A549 treated with AZD2906 at 1 μM for 4 hours (cell line): ENCODE results near the gene LCN15. TPM values are rescaled to one million over a fixed set of nuclear protein-coding genes. Genes with fewer than 3 reads are reported as not detected.

Experiments used
- total RNA-seq: library from RNA; stranded (reverse); fragments of 200-300 nt; extraction: Qiagen RNA extraction; gene quantifications from 5 replicates; pipeline ENCODE4 v1.2.3, GENCODE V29; 2022

The LCN15 gene
- 0.05 to 0.09 TPM (median 0.09 TPM) in 3 of 5 replicates, not detected in the others for total RNA-seq

GRCh38 chr9:136764301-136764891 is at the start of gene LCN15:
Gene LCN15 (minus strand): TSS chr9:136764518. CDS start chr9:136764488, 30 bp downstream.

GRCh38 chr9:136807281-136808074 is 43.2 kb upstream of the LCN15 start, which contains the start of gene RABL6:
Gene RABL6 (plus strand): TSS chr9:136807948. CDS start chr9:136808197, 249 bp downstream.

DNA sequence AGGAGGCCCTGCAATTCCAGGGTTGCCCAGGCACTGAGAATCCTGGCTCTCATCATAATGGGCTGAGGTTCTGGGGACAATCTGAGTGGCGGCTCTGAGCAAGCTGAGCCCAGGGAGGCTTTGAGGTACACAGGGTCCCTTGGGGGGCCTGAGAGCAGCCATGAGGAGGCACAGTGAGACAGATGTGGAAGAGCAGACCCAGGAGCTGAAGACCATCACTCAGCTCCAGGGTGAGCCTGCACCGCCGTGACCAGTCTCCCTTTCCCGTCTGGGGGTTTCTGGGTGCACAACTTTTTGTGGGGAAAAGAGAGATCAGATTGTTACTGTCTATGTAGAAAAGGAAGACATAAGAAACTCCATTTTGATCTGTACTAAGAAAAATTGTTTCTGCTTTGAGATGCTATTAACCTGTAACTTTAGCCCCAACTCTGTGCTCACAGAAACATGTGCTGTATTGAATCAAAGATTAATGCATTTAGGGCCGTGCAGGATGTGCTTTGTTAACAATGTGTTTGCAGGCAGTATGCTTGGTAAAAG is 32.0 kb upstream of the LCN15 start, which contains the start of gene CCDC183:
Gene CCDC183 (plus strand): TSS at position 101 of the 537 bp plus-strand sequence. CDS start 60 bp downstream, at position 161.

DNA sequence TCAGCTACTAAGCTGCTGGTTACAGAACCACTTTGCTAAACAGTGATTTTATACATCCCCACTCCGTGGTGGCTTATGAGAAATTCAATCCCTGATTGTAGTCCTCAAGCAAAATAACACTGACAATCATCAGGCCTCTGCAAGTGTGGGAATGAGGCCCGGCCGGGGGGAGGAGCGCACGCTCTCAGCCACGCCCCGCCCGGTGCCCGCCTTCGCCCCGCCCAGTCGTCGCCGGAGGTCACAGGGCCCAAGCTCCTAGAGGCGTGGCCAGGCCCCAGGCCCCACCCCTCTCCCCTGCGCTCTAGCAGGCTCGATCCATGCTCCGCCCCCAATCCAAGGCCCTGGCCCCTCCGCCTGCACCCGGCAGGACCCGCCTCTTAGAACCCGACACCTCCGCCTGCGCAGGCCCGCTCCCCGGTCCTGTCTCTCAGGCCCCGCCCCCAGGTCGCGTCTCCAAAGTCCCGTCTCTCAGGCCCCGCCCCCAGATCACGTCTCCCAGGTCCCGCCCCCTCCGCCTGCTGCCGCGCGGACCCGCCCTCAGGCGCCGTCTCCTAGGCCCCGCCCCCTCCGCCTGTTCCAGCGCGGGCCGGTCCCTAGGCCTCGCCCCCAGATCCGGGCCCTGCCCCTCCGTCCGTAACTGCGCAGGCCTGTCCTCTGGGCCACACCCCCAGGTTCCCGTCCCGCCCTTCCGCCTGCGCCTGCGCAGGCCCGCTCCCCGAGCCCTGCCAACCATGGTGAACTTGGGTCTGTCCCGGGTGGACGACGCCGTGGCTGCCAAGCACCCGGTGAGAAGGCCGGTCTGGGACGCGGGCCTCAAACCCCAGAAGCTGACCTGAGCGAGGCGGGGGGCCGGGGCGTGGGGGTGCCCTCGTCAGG is 26.6 kb upstream of the LCN15 start, which contains the start of gene TMEM141:
Gene TMEM141 (plus strand): TSS at position 705 of the 876 bp plus-strand sequence. CDS start 27 bp downstream, at position 732.

GRCh38 chr9:136748201-136748600 is 16.1 kb downstream of the LCN15 start, which contains the start of gene LCN6:
Gene LCN6 (minus strand): TSS chr9:136748525. CDS start chr9:136748483, 42 bp downstream.

DNA sequence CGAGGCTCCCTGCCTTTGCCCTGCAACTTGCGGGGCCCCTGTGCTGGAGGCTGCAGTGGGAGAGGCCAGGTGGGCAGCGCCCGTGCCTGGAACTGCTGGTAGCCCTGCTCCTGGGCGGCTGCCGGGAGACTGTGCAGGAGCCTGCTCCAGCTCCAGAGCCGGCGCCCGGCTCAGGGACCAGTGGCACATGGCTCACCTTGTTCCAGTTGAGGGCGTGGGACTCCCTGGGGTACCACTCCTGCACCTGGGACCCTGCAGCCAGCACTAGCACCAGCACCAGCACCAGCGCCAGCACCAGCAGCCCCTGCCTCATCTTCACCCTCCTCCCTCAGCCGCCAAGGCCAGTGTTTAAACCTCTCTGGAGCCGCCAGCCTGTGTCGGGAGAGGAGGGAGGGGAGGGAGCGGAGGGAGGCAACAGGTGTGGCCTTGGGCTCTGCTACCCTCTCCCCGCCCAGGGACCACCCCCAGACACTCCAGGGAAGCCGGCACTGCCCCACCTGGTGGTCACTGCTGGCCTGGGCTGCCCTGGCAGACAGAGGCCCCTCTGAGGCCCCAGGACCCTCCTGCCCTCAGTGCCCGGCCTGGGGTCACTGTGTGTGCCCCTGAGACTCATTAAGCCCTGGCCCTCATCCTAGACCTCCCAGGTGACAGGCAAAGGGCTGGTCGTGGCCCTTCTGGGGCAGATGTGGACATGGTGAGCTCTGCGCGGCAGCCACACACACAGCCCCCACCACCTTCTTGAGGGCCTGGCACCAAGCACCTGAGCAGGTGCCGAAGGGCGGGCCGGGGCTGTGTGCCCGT is 21.5 kb downstream of the LCN15 start, which contains the start of gene LCN10:
Gene LCN10 (minus strand): TSS at position 350 of the 801 bp plus-strand sequence. CDS start 37 bp downstream, at position 313.

GRCh38 chr9:136711751-136712689 is 52.3 kb downstream of the LCN15 start, which contains the start of gene DIPK1B:
Gene DIPK1B (plus strand): TSS chr9:136712572. CDS start chr9:136712666, 94 bp downstream.

Other genes starting within 250 kb of the LCN15 start
- gene NOTCH1, start 218.5 kb downstream of the LCN15 start, total RNA-seq, result 9.4 to 12.4 TPM (median 11.2 TPM) in 5 replicates
- gene EGFL7, start 101.6 kb downstream of the LCN15 start, total RNA-seq, result 38.6 to 58.2 TPM (median 57.2 TPM) in 5 replicates
- gene AGPAT2, start 77.1 kb downstream of the LCN15 start, total RNA-seq, result 71.0 to 109 TPM (median 106 TPM) in 5 replicates
- 6.1 to 9.8 TPM (median 9.3 TPM) in 5 replicates for gene DIPK1B, start 51.9 kb downstream of the LCN15 start, total RNA-seq
- 0.03 to 0.14 TPM in 2 of 5 replicates, not detected in the others for gene LCN10, start 21.6 kb downstream of the LCN15 start, total RNA-seq
- gene LCN6, start 16.0 kb downstream of the LCN15 start, total RNA-seq, result not detected in 5 replicates
- gene LCN8, start 6.3 kb downstream of the LCN15 start, total RNA-seq, result not detected in 5 replicates
- gene TMEM141, start 26.8 kb upstream of the LCN15 start, total RNA-seq, result 64.4 to 82.3 TPM (median 79.7 TPM) in 5 replicates
- gene CCDC183, start 31.8 kb upstream of the LCN15 start, total RNA-seq, result 0.19 to 0.38 TPM (median 0.28 TPM) in 5 replicates
- gene RABL6, start 43.4 kb upstream of the LCN15 start, total RNA-seq, result 63.0 to 83.9 TPM (median 80.3 TPM) in 5 replicates
- gene AJM1, start 78.0 kb upstream of the LCN15 start, total RNA-seq, result 3.7 to 4.5 TPM (median 4.1 TPM) in 5 replicates
- 250 to 343 TPM (median 299 TPM) in 5 replicates for gene PHPT1, start 84.9 kb upstream of the LCN15 start, total RNA-seq
- gene MAMDC4, start 87.8 kb upstream of the LCN15 start, total RNA-seq, result 1.5 to 4.6 TPM (median 3.8 TPM) in 5 replicates
- 415 to 505 TPM (median 466 TPM) in 5 replicates for gene EDF1, start 101.8 kb upstream of the LCN15 start, total RNA-seq
- 37.2 to 59.4 TPM (median 50.2 TPM) in 5 replicates for gene TRAF2, start 122.0 kb upstream of the LCN15 start, total RNA-seq
- 65.5 to 105 TPM (median 98.0 TPM) in 5 replicates for gene FBXW5, start 180.2 kb upstream of the LCN15 start, total RNA-seq
- 0.87 to 1.4 TPM (median 1.3 TPM) in 5 replicates for gene C8G, start 180.7 kb upstream of the LCN15 start, total RNA-seq
- gene LCN12, start 187.8 kb upstream of the LCN15 start, total RNA-seq, result 0.58 to 2.4 TPM (median 1.5 TPM) in 5 replicates
- 0.47 to 1.4 TPM (median 0.62 TPM) in 5 replicates for gene PTGDS, start 213.0 kb upstream of the LCN15 start, total RNA-seq
- 0.07 to 0.24 TPM (median 0.18 TPM) in 5 replicates for gene LCNL1, start 218.5 kb upstream of the LCN15 start, total RNA-seq
- gene PAXX, start 227.9 kb upstream of the LCN15 start, total RNA-seq, result 42.6 to 85.1 TPM (median 74.1 TPM) in 5 replicates
- 3.2 to 7.2 TPM (median 5.6 TPM) in 5 replicates for gene CLIC3, start 232.1 kb upstream of the LCN15 start, total RNA-seq